ENCODE measurements around the gene LTC4S.

LTC4S gene

GRCh38 chr5:179776411-179776938 lies 17.3 kb upstream of the LTC4S start:
- ChIA-PET CTCF (interaction anchor here (0.7 to 2.9 kb wide), 2 partner anchors 14 to 25 kb away, joined by 6 to 9 read pairs; no protein-coding TSS in a partner anchor), POLR2A (no interaction called here)
- no peak for DNase-seq (ENCODE audit: extremely low spot score)
- TF ChIP-seq ELF4 (IDR thresholded peaks at IDR 0.05) (no peak), NFRKB (IDR thresholded peaks at IDR 0.05) (no peak), FOXM1 (IDR thresholded peaks at IDR 0.05; ENCODE audit: borderline replicate concordance) (no peak), FOXK2 (IDR thresholded peaks at IDR 0.05) (no peak), HDGF (IDR thresholded peaks at IDR 0.05; ENCODE audit: borderline replicate concordance) (no peak), L3MBTL2 (conservative IDR thresholded peaks at IDR 0.05) (no peak), ARNT (IDR thresholded peaks at IDR 0.05) (no peak), CTBP1 (IDR thresholded peaks at IDR 0.05; ENCODE audit: borderline replicate concordance) (no peak), SP1 (IDR thresholded peaks at IDR 0.05) (no peak), PKNOX1 (IDR thresholded peaks at IDR 0.05) (no peak), TARDBP (IDR thresholded peaks at IDR 0.05) (no peak), FOXA1 (IDR thresholded peaks at IDR 0.05) (no peak), ZNF384 (IDR thresholded peaks at IDR 0.05) (no peak)

- ChIA-PET POLR2A (no interaction called here), CTCF (interaction anchor here (0.6 to 2.9 kb wide), 2 partner anchors 15 to 22 kb away, joined by 3 to 9 read pairs; no protein-coding TSS in a partner anchor)
- DNase-seq (ENCODE audit: extremely low spot score): no peak
- TF ChIP-seq ARNT (IDR thresholded peaks at IDR 0.05) (no peak), ELF4 (IDR thresholded peaks at IDR 0.05) (no peak), FOXM1 (IDR thresholded peaks at IDR 0.05; ENCODE audit: borderline replicate concordance) (no peak), FOXA1 (IDR thresholded peaks at IDR 0.05) (no peak)
Observed at GRCh38 chr5:179777456-179777855, 16.3 kb upstream of the LTC4S start.

- no peak for TF ChIP-seq NFRKB (IDR thresholded peaks at IDR 0.05)
- no peak for TF ChIP-seq SP1 (IDR thresholded peaks at IDR 0.05)
- no peak for TF ChIP-seq LEF1 (IDR thresholded peaks at IDR 0.05; ENCODE audit: borderline replicate concordance)
- TF ChIP-seq SUZ12 (IDR thresholded peaks at IDR 0.05): no peak
- no peak for TF ChIP-seq ARNT (IDR thresholded peaks at IDR 0.05)
- no peak for TF ChIP-seq FOXA1 (IDR thresholded peaks at IDR 0.05)
- TF ChIP-seq CTBP1 (IDR thresholded peaks at IDR 0.05; ENCODE audit: borderline replicate concordance): no peak
- TF ChIP-seq PKNOX1 (IDR thresholded peaks at IDR 0.05): no peak
- TF ChIP-seq HDGF (IDR thresholded peaks at IDR 0.05; ENCODE audit: borderline replicate concordance): no peak
- TF ChIP-seq ZNF384 (IDR thresholded peaks at IDR 0.05): no peak
- no peak for TF ChIP-seq ELF4 (IDR thresholded peaks at IDR 0.05)
- TF ChIP-seq BHLHE40 (IDR thresholded peaks at IDR 0.05; ENCODE audit: borderline replicate concordance): no peak
- TF ChIP-seq FOXK2 (IDR thresholded peaks at IDR 0.05): no peak
- TF ChIP-seq L3MBTL2 (conservative IDR thresholded peaks at IDR 0.05): no peak
- TF ChIP-seq FOXM1 (IDR thresholded peaks at IDR 0.05; ENCODE audit: borderline replicate concordance): no peak
- no peak for TF ChIP-seq TARDBP (IDR thresholded peaks at IDR 0.05)
- CTCF ChIA-PET: interaction anchor here (2.9 kb wide), 1 partner anchor 15 kb away, joined by 9 read pairs; no protein-coding TSS in a partner anchor
- POLR2A ChIA-PET: no interaction called here
- DNase-seq (ENCODE audit: extremely low spot score): no peak
Observed at GRCh38 chr5:179777909-179778308, 15.9 kb upstream of the LTC4S start.

GRCh38 chr5:179778591-179778990 lies 15.2 kb upstream of the LTC4S start:
- ChIA-PET POLR2A (no interaction called here), CTCF (interaction anchor here (1.2 kb wide), 1 partner anchor 16 kb away, joined by 3 read pairs; no protein-coding TSS in a partner anchor)
- TF ChIP-seq NFRKB (IDR thresholded peaks at IDR 0.05): no peak
- no peak for TF ChIP-seq FOXM1 (IDR thresholded peaks at IDR 0.05; ENCODE audit: borderline replicate concordance)
- TF ChIP-seq PKNOX1 (IDR thresholded peaks at IDR 0.05): no peak
- no peak for TF ChIP-seq BHLHE40 (IDR thresholded peaks at IDR 0.05; ENCODE audit: borderline replicate concordance)
- TF ChIP-seq LEF1 (IDR thresholded peaks at IDR 0.05; ENCODE audit: borderline replicate concordance): no peak
- TF ChIP-seq HDGF (IDR thresholded peaks at IDR 0.05; ENCODE audit: borderline replicate concordance): no peak
- TF ChIP-seq CTBP1 (IDR thresholded peaks at IDR 0.05; ENCODE audit: borderline replicate concordance): no peak
- TF ChIP-seq FOXK2 (IDR thresholded peaks at IDR 0.05): no peak
- TF ChIP-seq ELF4 (IDR thresholded peaks at IDR 0.05): no peak
- TF ChIP-seq SP1 (IDR thresholded peaks at IDR 0.05): no peak
- TF ChIP-seq TARDBP (IDR thresholded peaks at IDR 0.05): no peak
- TF ChIP-seq ARNT (IDR thresholded peaks at IDR 0.05): no peak

GRCh38 chr5:179779826-179780225 lies 14.0 kb upstream of the LTC4S start:
- ChIA-PET POLR2A (no interaction called here), CTCF (interaction anchor here (0.9 to 1.1 kb wide), 2 partner anchors 12 to 17 kb away, joined by 4 read pairs; no protein-coding TSS in a partner anchor)
- DNase-seq (ENCODE audit: extremely low spot score): no peak
- no peak for TF ChIP-seq FOXK2 (IDR thresholded peaks at IDR 0.05)

More at GRCh38 chr5:179778591-179778990, 15.2 kb upstream of the LTC4S start:
- no peak for DNase-seq (ENCODE audit: extremely low spot score)

GRCh38 chr5:179780362-179780761 lies 13.4 kb upstream of the LTC4S start:
- TF ChIP-seq SP1 (IDR thresholded peaks at IDR 0.05): no peak
- CTCF ChIA-PET: interaction anchor here (0.9 to 1.1 kb wide), 2 partner anchors 12 to 17 kb away, joined by 4 read pairs; no protein-coding TSS in a partner anchor
- no peak for DNase-seq (ENCODE audit: extremely low spot score)
- POLR2A ChIA-PET: no interaction called here

GRCh38 chr5:179781846-179782245 lies 11.9 kb upstream of the LTC4S start:
- ChIA-PET CTCF (no interaction called here), POLR2A (no interaction called here)
- DNase-seq (ENCODE audit: extremely low spot score): no peak
- TF ChIP-seq LEF1 (IDR thresholded peaks at IDR 0.05; ENCODE audit: borderline replicate concordance): no peak
- no peak for TF ChIP-seq ARNT (IDR thresholded peaks at IDR 0.05)
- no peak for TF ChIP-seq SUZ12 (IDR thresholded peaks at IDR 0.05)
- TF ChIP-seq ZNF384 (IDR thresholded peaks at IDR 0.05): no peak
- TF ChIP-seq L3MBTL2 (conservative IDR thresholded peaks at IDR 0.05): no peak
- no peak for TF ChIP-seq TARDBP (IDR thresholded peaks at IDR 0.05)
- no peak for TF ChIP-seq SP1 (IDR thresholded peaks at IDR 0.05)
- TF ChIP-seq PKNOX1 (IDR thresholded peaks at IDR 0.05): no peak

Measured in HEK293T (cell line).